OCI-LY1 (cell line): Measurements from ENCODE around the gene RNF217.

Source experiments
- EZH2 ChIP-seq: fragments of 200-600 bp; sonication (generic), shearing (Covaris generic); IDR thresholded peaks from 2 replicates; pipeline ENCODE4 v1.8.0; 2017; ENCODE audit warnings: borderline replicate concordance, mixed run types, mild to moderate bottlenecking, antibody characterized with exemption, low read length, moderate library complexity, mixed read lengths
- TF ChIP-seq, protein P1 (sequence below): fragments of 200-600 bp; sonication (generic), shearing (Covaris generic); IDR thresholded peaks from 2 replicates; pipeline ENCODE4 v1.5.1; 2017; ENCODE audit warnings: mild to moderate bottlenecking, antibody characterized with exemption, low read length, moderate library complexity, mixed read lengths

DNA sequence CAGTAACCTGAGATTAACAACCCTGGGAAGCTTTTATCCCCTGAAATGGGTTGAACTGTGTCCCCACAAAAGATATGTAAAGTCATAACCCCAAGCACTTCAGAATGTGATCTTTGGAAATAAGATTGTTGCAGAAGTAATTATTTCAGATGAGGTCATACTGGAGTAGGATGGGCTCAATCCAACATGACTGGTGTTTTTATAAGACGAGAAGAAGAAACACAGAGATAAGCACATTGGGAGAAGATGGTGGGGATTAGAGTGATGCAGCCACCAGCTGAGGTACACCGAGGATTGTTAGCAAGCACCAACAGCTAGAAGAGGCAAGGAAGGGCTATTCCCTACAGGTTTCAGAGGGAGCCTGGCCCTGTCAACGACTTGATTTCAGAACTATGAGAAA lies 12.5 kb upstream of the RNF217 start:
- TF ChIP-seq, protein P1, sequence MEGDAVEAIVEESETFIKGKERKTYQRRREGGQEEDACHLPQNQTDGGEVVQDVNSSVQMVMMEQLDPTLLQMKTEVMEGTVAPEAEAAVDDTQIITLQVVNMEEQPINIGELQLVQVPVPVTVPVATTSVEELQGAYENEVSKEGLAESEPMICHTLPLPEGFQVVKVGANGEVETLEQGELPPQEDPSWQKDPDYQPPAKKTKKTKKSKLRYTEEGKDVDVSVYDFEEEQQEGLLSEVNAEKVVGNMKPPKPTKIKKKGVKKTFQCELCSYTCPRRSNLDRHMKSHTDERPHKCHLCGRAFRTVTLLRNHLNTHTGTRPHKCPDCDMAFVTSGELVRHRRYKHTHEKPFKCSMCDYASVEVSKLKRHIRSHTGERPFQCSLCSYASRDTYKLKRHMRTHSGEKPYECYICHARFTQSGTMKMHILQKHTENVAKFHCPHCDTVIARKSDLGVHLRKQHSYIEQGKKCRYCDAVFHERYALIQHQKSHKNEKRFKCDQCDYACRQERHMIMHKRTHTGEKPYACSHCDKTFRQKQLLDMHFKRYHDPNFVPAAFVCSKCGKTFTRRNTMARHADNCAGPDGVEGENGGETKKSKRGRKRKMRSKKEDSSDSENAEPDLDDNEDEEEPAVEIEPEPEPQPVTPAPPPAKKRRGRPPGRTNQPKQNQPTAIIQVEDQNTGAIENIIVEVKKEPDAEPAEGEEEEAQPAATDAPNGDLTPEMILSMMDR: no peak
- TF ChIP-seq EZH2: no peak
